ENCODE measurements around the gene COG3.
A peak's percentile ranks its signal among the peaks of the same experiment; 100 is the strongest.

The COG3 gene

DNA sequence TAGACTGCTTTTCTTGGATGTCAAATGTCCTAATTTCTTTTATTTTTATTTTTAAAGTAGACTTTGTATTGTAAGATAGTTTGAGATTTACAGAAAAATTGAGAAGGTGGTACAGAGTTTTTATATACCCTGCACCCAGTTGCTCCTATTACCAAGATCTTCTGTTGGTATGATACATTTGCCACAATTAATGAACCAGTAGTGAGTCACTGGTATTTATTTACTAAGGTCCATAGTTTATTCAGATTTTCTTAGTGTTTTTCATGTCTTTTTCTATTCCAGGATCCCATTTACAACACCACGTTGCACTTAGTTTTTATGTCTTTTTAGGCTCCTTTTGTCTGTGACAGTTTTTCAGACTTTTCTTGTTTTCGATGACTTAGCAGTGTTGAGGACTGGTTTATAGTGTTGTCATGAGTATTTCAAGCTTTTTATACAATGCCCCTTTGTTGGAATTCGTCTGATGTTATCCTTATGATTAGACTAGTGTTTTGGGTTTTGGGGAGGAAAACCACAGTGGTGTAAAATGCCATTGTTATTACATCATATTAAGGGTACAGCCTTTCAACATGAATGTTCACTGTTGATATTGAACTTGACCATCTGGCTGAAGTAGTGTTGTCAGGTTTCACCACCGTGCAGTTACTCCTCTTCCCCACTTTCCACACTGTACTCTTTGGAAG is 35.9 kb downstream of the COG3 start:
- peak in 2 of 3 donors; percentile 32 to 52 for DNase-seq
- peaks cover 7 to 18% (median 13%) of the 10 kb centered on the region in 4 experiments for H3K4me1 ChIP-seq (ENCODE audit: control extremely low read depth in 1 of 4, control insufficient read depth in 4 of 4, insufficient read depth in 4 of 4, low read length in 3 of 4)
- H3K9me3 ChIP-seq (ENCODE audit: control extremely low read depth in 1 of 5, control insufficient read depth in 4 of 5, insufficient read depth in 2 of 5, low read depth in 1 of 5, low read length in 4 of 5) = peaks cover 0 to 5% (median 1%) of the 10 kb centered on the region in 5 experiments
- H3K27me3 ChIP-seq (replicated peaks in 2 of 5; ENCODE audit: control insufficient read depth in 4 of 5, insufficient read depth in 5 of 5, low read length in 4 of 5) = no peaks in the 10 kb centered on the region
- ChIA-PET CTCF (interaction anchor here (0.7 to 2.7 kb wide), 3 partner anchors 10 to 776 kb away, joined by 3 to 9 read pairs (median 3); no protein-coding TSS in a partner anchor), POLR2A (interaction anchor here (0.7 kb wide), 1 partner anchor 37 kb away, joined by 3 read pairs; no protein-coding TSS in a partner anchor)
- peak overlapping the region in 1 of 7 experiments; percentile 6 for H3K4me3 ChIP-seq (ENCODE audit: control insufficient read depth in 1 of 7, extremely low read depth in 1 of 7, insufficient read depth in 4 of 7, low read depth in 2 of 7, low read length in 6 of 7)
- H3K36me3 ChIP-seq (ENCODE audit: control insufficient read depth in 4 of 4, insufficient read depth in 4 of 4, low read length in 3 of 4) = peaks cover 24 to 59% (median 45%) of the 10 kb centered on the region in 4 experiments
- peak overlapping the region in 1 of 2 experiments; percentile 40 for H3K27ac ChIP-seq (ENCODE audit: insufficient read depth in 1 of 2, low read depth in 1 of 2, low read length in 2 of 2, poor library complexity in 1 of 2, severe bottlenecking in 2 of 2)
- whole genome bisulfite sequencing (ENCODE audit: insufficient coverage) = no CpG with 5 or more reads among the region's 4 CpGs

DNA sequence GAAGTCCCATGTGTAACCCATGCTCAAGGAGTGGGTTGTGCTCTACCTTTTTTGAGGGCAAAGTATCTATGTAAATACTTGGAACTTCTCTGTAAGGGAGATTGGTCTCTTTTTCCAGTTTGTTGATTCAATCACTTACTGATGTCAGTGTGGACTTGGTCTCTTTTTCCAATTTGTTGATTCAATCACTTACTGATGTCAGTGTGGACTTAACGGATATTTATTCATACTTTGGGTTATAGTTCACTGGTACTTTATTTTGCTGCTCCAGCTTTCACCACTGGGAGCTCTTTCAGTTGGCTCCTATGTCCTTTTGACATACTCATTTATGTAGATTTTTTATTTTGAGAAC is 36.4 kb downstream of the COG3 start:
- Histone ChIP-seq H3K4me3 (ENCODE audit: control insufficient read depth in 1 of 7, extremely low read depth in 1 of 7, insufficient read depth in 4 of 7, low read depth in 2 of 7, low read length in 6 of 7) (no peak overlapping the region), H3K4me1 (ENCODE audit: control extremely low read depth in 1 of 4, control insufficient read depth in 4 of 4, insufficient read depth in 4 of 4, low read length in 3 of 4) (peaks cover 7 to 18% (median 13%) of the 10 kb centered on the region in 4 experiments), H3K36me3 (ENCODE audit: control insufficient read depth in 4 of 4, insufficient read depth in 4 of 4, low read length in 3 of 4) (peaks cover 25 to 59% (median 46%) of the 10 kb centered on the region in 4 experiments), H3K27ac (ENCODE audit: insufficient read depth in 1 of 2, low read depth in 1 of 2, low read length in 2 of 2, poor library complexity in 1 of 2, severe bottlenecking in 2 of 2) (peak overlapping the region in 1 of 2 experiments; percentile 40), H3K9me3 (ENCODE audit: control extremely low read depth in 1 of 5, control insufficient read depth in 4 of 5, insufficient read depth in 2 of 5, low read depth in 1 of 5, low read length in 4 of 5) (peaks cover 0 to 5% (median 1%) of the 10 kb centered on the region in 5 experiments), H3K27me3 (replicated peaks in 2 of 5; ENCODE audit: control insufficient read depth in 4 of 5, insufficient read depth in 5 of 5, low read length in 4 of 5) (no peaks in the 10 kb centered on the region)
- ChIA-PET CTCF (interaction anchor here (0.6 to 2.7 kb wide), 3 partner anchors 9 to 775 kb away, joined by 3 to 9 read pairs (median 5); no protein-coding TSS in a partner anchor), POLR2A (no interaction called here)
- WGBS (ENCODE audit: insufficient coverage) = no CpG with 5 or more reads among the region's 1 CpG
- DNase-seq = peak in 1 of 3 donors; percentile 8

DNA sequence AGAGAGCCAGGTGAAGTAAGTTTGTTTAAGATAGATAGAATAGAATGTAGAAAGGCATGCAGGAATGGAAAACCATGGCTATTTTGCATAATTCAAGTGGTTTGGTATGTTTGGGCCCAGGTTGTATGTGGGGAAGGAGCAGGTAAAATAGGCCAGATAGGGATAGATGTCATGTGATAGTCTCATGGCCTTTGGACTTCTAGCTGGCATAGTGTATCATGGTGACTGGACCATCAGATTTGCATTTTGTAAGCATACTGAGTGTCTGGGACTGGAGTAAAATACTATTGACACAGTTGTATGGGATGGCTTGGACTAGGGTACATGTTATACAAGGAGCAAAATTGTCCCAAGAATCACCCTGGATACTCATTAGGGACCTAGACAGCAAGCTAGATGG is 38.9 kb downstream of the COG3 start:
- ChIA-PET CTCF (interaction anchor here (1.0 to 1.9 kb wide), 4 partner anchors 9 to 109 kb away, joined by 3 to 8 read pairs (median 4); no protein-coding TSS in a partner anchor), POLR2A (no interaction called here)
- no peak for DNase-seq
- Histone ChIP-seq H3K4me1 (ENCODE audit: control extremely low read depth in 1 of 4, control insufficient read depth in 4 of 4, insufficient read depth in 4 of 4, low read length in 3 of 4) (peaks cover 7 to 21% (median 16%) of the 10 kb centered on the region in 4 experiments), H3K4me3 (ENCODE audit: control insufficient read depth in 1 of 7, extremely low read depth in 1 of 7, insufficient read depth in 4 of 7, low read depth in 2 of 7, low read length in 6 of 7) (no peak overlapping the region), H3K27me3 (replicated peaks in 2 of 5; ENCODE audit: control insufficient read depth in 4 of 5, insufficient read depth in 5 of 5, low read length in 4 of 5) (no peaks in the 10 kb centered on the region), H3K36me3 (ENCODE audit: control insufficient read depth in 4 of 4, insufficient read depth in 4 of 4, low read length in 3 of 4) (peaks cover 32 to 54% (median 43%) of the 10 kb centered on the region in 4 experiments), H3K27ac (ENCODE audit: insufficient read depth in 1 of 2, low read depth in 1 of 2, low read length in 2 of 2, poor library complexity in 1 of 2, severe bottlenecking in 2 of 2) (no peak overlapping the region), H3K9me3 (ENCODE audit: control extremely low read depth in 1 of 5, control insufficient read depth in 4 of 5, insufficient read depth in 2 of 5, low read depth in 1 of 5, low read length in 4 of 5) (peaks cover 0 to 3% (median 0%) of the 10 kb centered on the region in 5 experiments)

DNA sequence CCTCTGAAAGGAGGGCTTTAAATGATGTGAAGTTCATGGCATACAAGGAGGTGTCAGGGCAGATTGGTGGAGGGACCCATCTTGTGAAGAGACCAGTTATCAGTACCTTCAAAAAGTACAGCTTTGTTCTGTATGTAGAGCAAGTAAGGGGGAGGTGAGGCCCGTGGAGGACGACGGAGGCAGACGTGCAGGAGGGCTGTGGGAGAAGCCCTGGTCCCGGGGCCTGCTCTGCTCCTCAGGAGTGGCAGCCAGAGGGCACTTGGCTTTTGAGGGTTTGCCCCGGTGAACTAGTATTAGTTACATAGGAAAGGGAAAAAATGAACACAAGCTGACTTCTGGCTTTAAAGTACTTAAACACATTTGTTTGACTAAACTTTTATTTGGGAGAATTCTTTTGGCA is 42.1 kb downstream of the COG3 start:
- Histone ChIP-seq H3K36me3 (ENCODE audit: control insufficient read depth in 4 of 4, insufficient read depth in 4 of 4, low read length in 3 of 4) (peaks cover 31 to 64% (median 52%) of the 10 kb centered on the region in 4 experiments), H3K9me3 (ENCODE audit: control extremely low read depth in 1 of 5, control insufficient read depth in 4 of 5, insufficient read depth in 2 of 5, low read depth in 1 of 5, low read length in 4 of 5) (no peaks in the 10 kb centered on the region), H3K27me3 (replicated peaks in 2 of 5; ENCODE audit: control insufficient read depth in 4 of 5, insufficient read depth in 5 of 5, low read length in 4 of 5) (no peaks in the 10 kb centered on the region), H3K4me1 (ENCODE audit: control extremely low read depth in 1 of 4, control insufficient read depth in 4 of 4, insufficient read depth in 4 of 4, low read length in 3 of 4) (peaks cover 0 to 11% (median 6%) of the 10 kb centered on the region in 4 experiments), H3K4me3 (ENCODE audit: control insufficient read depth in 1 of 7, extremely low read depth in 1 of 7, insufficient read depth in 4 of 7, low read depth in 2 of 7, low read length in 6 of 7) (no peak overlapping the region), H3K27ac (ENCODE audit: insufficient read depth in 1 of 2, low read depth in 1 of 2, low read length in 2 of 2, poor library complexity in 1 of 2, severe bottlenecking in 2 of 2) (no peak overlapping the region)
- CTCF ChIA-PET = interaction anchor here (1.0 kb wide), 1 partner anchor 11 kb away, joined by 3 read pairs; no protein-coding TSS in a partner anchor
- DNase-seq = no peak
- POLR2A ChIA-PET = interaction anchor here (0.6 kb wide), 1 partner anchor 412 kb away, joined by 3 read pairs; no protein-coding TSS in a partner anchor
- 100% methylated on average over 5 of the region's 6 CpGs for WGBS (ENCODE audit: insufficient coverage)

DNA sequence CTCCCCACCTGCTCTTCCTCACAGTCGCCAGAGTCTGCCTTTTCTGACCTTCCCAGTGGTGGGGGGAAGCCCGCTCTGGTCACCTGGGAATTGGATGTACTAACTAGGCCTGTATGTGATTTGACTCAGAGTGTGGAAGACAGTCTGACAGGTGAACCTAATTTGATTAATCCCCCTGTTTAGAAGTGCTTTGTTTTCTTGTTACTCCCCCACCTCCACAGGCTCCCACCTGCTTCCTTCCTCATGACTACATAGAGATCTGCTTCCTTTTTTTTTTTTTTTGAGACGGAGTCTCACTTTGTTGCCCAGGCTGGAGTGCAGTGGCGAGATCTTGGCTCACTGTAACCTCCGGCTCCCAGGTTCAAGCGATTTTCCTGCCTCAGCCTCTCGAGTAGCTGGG is 44.0 kb downstream of the COG3 start:
- H3K4me3 ChIP-seq (ENCODE audit: control insufficient read depth in 1 of 7, extremely low read depth in 1 of 7, insufficient read depth in 4 of 7, low read depth in 2 of 7, low read length in 6 of 7) = no peak overlapping the region
- peak in 2 of 3 donors; percentile 65 to 71 for DNase-seq
- peak overlapping the region in 1 of 2 experiments; percentile 25 for H3K27ac ChIP-seq (ENCODE audit: insufficient read depth in 1 of 2, low read depth in 1 of 2, low read length in 2 of 2, poor library complexity in 1 of 2, severe bottlenecking in 2 of 2)
- WGBS (ENCODE audit: insufficient coverage) = 76% methylated on average over 5 of the region's 7 CpGs
- no peaks in the 10 kb centered on the region for H3K27me3 ChIP-seq (replicated peaks in 2 of 5; ENCODE audit: control insufficient read depth in 4 of 5, insufficient read depth in 5 of 5, low read length in 4 of 5)
- H3K4me1 ChIP-seq (ENCODE audit: control extremely low read depth in 1 of 4, control insufficient read depth in 4 of 4, insufficient read depth in 4 of 4, low read length in 3 of 4) = peaks cover 0 to 11% (median 7%) of the 10 kb centered on the region in 4 experiments
- peaks cover 32 to 59% (median 51%) of the 10 kb centered on the region in 4 experiments for H3K36me3 ChIP-seq (ENCODE audit: control insufficient read depth in 4 of 4, insufficient read depth in 4 of 4, low read length in 3 of 4)
- ChIA-PET CTCF (no interaction called here), POLR2A (no interaction called here)
- H3K9me3 ChIP-seq (ENCODE audit: control extremely low read depth in 1 of 5, control insufficient read depth in 4 of 5, insufficient read depth in 2 of 5, low read depth in 1 of 5, low read length in 4 of 5) = no peaks in the 10 kb centered on the region

DNA sequence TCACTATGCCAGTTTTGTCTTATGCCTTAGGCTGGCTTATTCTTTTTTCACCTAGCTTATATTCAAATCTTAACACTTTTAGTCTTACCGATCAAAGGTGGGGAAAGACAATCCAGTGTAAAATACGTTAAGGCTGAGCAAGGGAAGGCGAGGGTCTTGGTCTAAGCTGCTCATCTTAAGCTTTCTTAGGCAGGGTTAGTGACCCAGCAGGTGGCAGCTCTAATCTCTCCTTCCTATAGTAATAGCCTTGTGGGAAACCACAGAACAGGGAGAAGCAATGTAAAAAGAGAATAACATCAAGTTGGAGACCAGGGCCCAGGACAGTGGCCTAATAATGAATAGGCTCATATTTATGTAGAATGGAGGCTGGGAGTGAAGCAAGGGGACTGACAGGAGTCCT is 45.9 kb downstream of the COG3 start:
- Histone ChIP-seq H3K4me3 (ENCODE audit: control insufficient read depth in 1 of 7, extremely low read depth in 1 of 7, insufficient read depth in 4 of 7, low read depth in 2 of 7, low read length in 6 of 7) (no peak overlapping the region), H3K9me3 (ENCODE audit: control extremely low read depth in 1 of 5, control insufficient read depth in 4 of 5, insufficient read depth in 2 of 5, low read depth in 1 of 5, low read length in 4 of 5) (no peaks in the 10 kb centered on the region), H3K36me3 (ENCODE audit: control insufficient read depth in 4 of 4, insufficient read depth in 4 of 4, low read length in 3 of 4) (peaks cover 28 to 56% (median 44%) of the 10 kb centered on the region in 4 experiments), H3K4me1 (ENCODE audit: control extremely low read depth in 1 of 4, control insufficient read depth in 4 of 4, insufficient read depth in 4 of 4, low read length in 3 of 4) (peaks cover 0 to 11% (median 7%) of the 10 kb centered on the region in 4 experiments), H3K27me3 (replicated peaks in 2 of 5; ENCODE audit: control insufficient read depth in 4 of 5, insufficient read depth in 5 of 5, low read length in 4 of 5) (no peaks in the 10 kb centered on the region), H3K27ac (ENCODE audit: insufficient read depth in 1 of 2, low read depth in 1 of 2, low read length in 2 of 2, poor library complexity in 1 of 2, severe bottlenecking in 2 of 2) (peak overlapping the region in 1 of 2 experiments; percentile 18)
- DNase-seq = no peak
- WGBS (ENCODE audit: insufficient coverage) = 97% methylated on average over 3 of the region's 3 CpGs
- ChIA-PET POLR2A (no interaction called here), CTCF (interaction anchor here (0.6 to 1.9 kb wide), 9 partner anchors 10 to 811 kb away, joined by 3 to 9 read pairs (median 3); no protein-coding TSS in a partner anchor)
